ENCODE results near the gene HNRNPM.
"Not testable (repeated sequence)": the region's sequence is repeated elsewhere in the genome, so short reads cannot be mapped to it uniquely, and the experiment has no call there.

HNRNPM gene

GRCh38 chr19:8513036-8513686 is 68.4 kb downstream of the HNRNPM start:
- Histone ChIP-seq H3K18ac (ENCODE audit: low read length) (peak overlapping the region; percentile 82), H3K27ac (replicated peaks; ENCODE audit: low read length) (peak overlapping the region; percentile 84), H3K4me1 (ENCODE audit: control insufficient read depth in 2 of 2, insufficient read depth in 1 of 2, low read depth in 1 of 2, low read length in 2 of 2) (peaks cover 4 to 7% of the 10 kb centered on the region in 2 donors), H2BK15ac (ENCODE audit: low read length) (no peak overlapping the region), H2BK12ac (ENCODE audit: low read length) (no peak overlapping the region), H3K36me3 (replicated peaks in 1 of 2; ENCODE audit: control insufficient read depth in 2 of 2, insufficient read depth in 2 of 2, low read length in 2 of 2) (peaks cover 4 to 23% of the 10 kb centered on the region in 2 donors), H3K4me3 (ENCODE audit: low read length in 2 of 2) (peak overlapping the region; percentile 73 to 84), H3K4ac (ENCODE audit: low read length) (peak overlapping the region; percentile 79), H2AFZ (ENCODE audit: low read length) (peak overlapping the region; percentile 98), H4K91ac (ENCODE audit: low read depth, low read length, poor library complexity) (no peak overlapping the region), H3K9ac (ENCODE audit: low read depth, low read length, poor library complexity) (peak overlapping the region; percentile 80), H3K79me1 (ENCODE audit: low read depth, low read length) (peaks cover 10% of the 10 kb centered on the region), H2BK5ac (ENCODE audit: low read length) (no peak overlapping the region), H2BK120ac (ENCODE audit: low read depth, low read length) (no peak overlapping the region), H3K9me3 (replicated peaks in 1 of 2; ENCODE audit: control insufficient read depth in 2 of 2, insufficient read depth in 1 of 2, low read depth in 1 of 2, low read length in 2 of 2) (no peaks in the 10 kb centered on the region), H3K27me3 (ENCODE audit: control insufficient read depth in 3 of 3, insufficient read depth in 3 of 3, low read depth in 1 of 3, low read length in 3 of 3) (peaks cover 0 to 3% (median 0%) of the 10 kb centered on the region in 3 experiments), H4K8ac (ENCODE audit: low read depth, low read length) (peak overlapping the region; percentile 43), H3K4me2 (ENCODE audit: insufficient read depth, low read length, poor library complexity, severe bottlenecking) (peak overlapping the region; percentile 53), H2AK5ac (ENCODE audit: low read depth, low read length) (peak overlapping the region; percentile 80), H3K14ac (ENCODE audit: low read length) (peak overlapping the region; percentile 21), H3K23ac (ENCODE audit: low read depth, low read length, poor library complexity) (peak overlapping the region; percentile 71)
- no peak for DNase-seq (ENCODE audit: low spot score)
- no CpG with 5 or more reads among the region's 19 CpGs for WGBS, 2 donors (ENCODE audit: extremely low coverage in 2 of 2, insufficient read length in 2 of 2, insufficient replicate concordance in 1 of 2)

GRCh38 chr19:8513687-8514504 is 69.1 kb downstream of the HNRNPM start, which contains the start of gene ZNF414:
Gene ZNF414, minus strand, starts transcription at chr19:8514167. Its CDS starts 121 bp downstream, at chr19:8514046.
- peak within 1 kb of the TSS; percentile 92 for H2BK5ac ChIP-seq (ENCODE audit: low read length)
- H2AFZ ChIP-seq (ENCODE audit: low read length): peak within 1 kb of the TSS; percentile 98
- H3K36me3 ChIP-seq (replicated peaks in 1 of 2; ENCODE audit: control insufficient read depth in 2 of 2, insufficient read depth in 2 of 2, low read length in 2 of 2): peaks cover 4 to 23% of the 10 kb centered on the region in 2 donors
- H3K27ac ChIP-seq (replicated peaks; ENCODE audit: low read length): peak within 1 kb of the TSS; percentile 84
- H2BK120ac ChIP-seq (ENCODE audit: low read depth, low read length): no peak within 1 kb of the TSS
- peak within 1 kb of the TSS; percentile 97 for H3K9ac ChIP-seq (ENCODE audit: low read depth, low read length, poor library complexity)
- H2BK12ac ChIP-seq (ENCODE audit: low read length): no peak within 1 kb of the TSS
- H3K9me3 ChIP-seq (replicated peaks in 1 of 2; ENCODE audit: control insufficient read depth in 2 of 2, insufficient read depth in 1 of 2, low read depth in 1 of 2, low read length in 2 of 2): no peaks in the 10 kb centered on the region
- peak within 1 kb of the TSS; percentile 100 for H3K18ac ChIP-seq (ENCODE audit: low read length)
- H3K27me3 ChIP-seq (ENCODE audit: control insufficient read depth in 3 of 3, insufficient read depth in 3 of 3, low read depth in 1 of 3, low read length in 3 of 3): peaks cover 0 to 3% (median 0%) of the 10 kb centered on the region in 3 experiments
- peaks cover 10% of the 10 kb centered on the region for H3K79me1 ChIP-seq (ENCODE audit: low read depth, low read length)
- peak within 1 kb of the TSS; percentile 97 for H3K23ac ChIP-seq (ENCODE audit: low read depth, low read length, poor library complexity)
- peak within 1 kb of the TSS; percentile 53 for H3K4me2 ChIP-seq (ENCODE audit: insufficient read depth, low read length, poor library complexity, severe bottlenecking)
- H3K4me1 ChIP-seq (ENCODE audit: control insufficient read depth in 2 of 2, insufficient read depth in 1 of 2, low read depth in 1 of 2, low read length in 2 of 2): peaks cover 4 to 7% of the 10 kb centered on the region in 2 donors
- H4K91ac ChIP-seq (ENCODE audit: low read depth, low read length, poor library complexity): peak within 1 kb of the TSS; percentile 93
- DNase-seq (ENCODE audit: low spot score): peak; percentile 97
- peak within 1 kb of the TSS; percentile 80 for H2AK5ac ChIP-seq (ENCODE audit: low read depth, low read length)
- peak within 1 kb of the TSS; percentile 84 to 96 for H3K4me3 ChIP-seq (ENCODE audit: low read length in 2 of 2)
- H2BK15ac ChIP-seq (ENCODE audit: low read length): peak within 1 kb of the TSS; percentile 45
- WGBS, 2 donors (ENCODE audit: extremely low coverage in 2 of 2, insufficient read length in 2 of 2, insufficient replicate concordance in 1 of 2): no CpG with 5 or more reads among the region's 70 CpGs
- peak within 1 kb of the TSS; percentile 79 for H3K4ac ChIP-seq (ENCODE audit: low read length)
- H4K8ac ChIP-seq (ENCODE audit: low read depth, low read length): peak within 1 kb of the TSS; percentile 43
- peak within 1 kb of the TSS; percentile 91 for H3K14ac ChIP-seq (ENCODE audit: low read length)

GRCh38 chr19:8514505-8515009 is 69.8 kb downstream of the HNRNPM start:
- Histone ChIP-seq H3K36me3 (replicated peaks in 1 of 2; ENCODE audit: control insufficient read depth in 2 of 2, insufficient read depth in 2 of 2, low read length in 2 of 2) (peaks cover 4 to 21% of the 10 kb centered on the region in 2 donors), H3K27ac (replicated peaks; ENCODE audit: low read length) (peak overlapping the region; percentile 84), H3K23ac (ENCODE audit: low read depth, low read length, poor library complexity) (peak overlapping the region; percentile 97), H3K4me2 (ENCODE audit: insufficient read depth, low read length, poor library complexity, severe bottlenecking) (peak overlapping the region; percentile 34), H2AFZ (ENCODE audit: low read length) (peak overlapping the region; percentile 98), H3K79me1 (ENCODE audit: low read depth, low read length) (peaks cover 10% of the 10 kb centered on the region), H3K9ac (ENCODE audit: low read depth, low read length, poor library complexity) (peak overlapping the region; percentile 60), H3K4me3 (ENCODE audit: low read length in 2 of 2) (peak overlapping the region; percentile 34 to 84), H2BK15ac (ENCODE audit: low read length) (peak overlapping the region; percentile 25)
- not testable (repeated sequence) for H2AK5ac ChIP-seq (ENCODE audit: low read depth, low read length); H4K91ac ChIP-seq (ENCODE audit: low read depth, low read length, poor library complexity); H3K4ac ChIP-seq (ENCODE audit: low read length); H3K14ac ChIP-seq (ENCODE audit: low read length); DNase-seq (ENCODE audit: low spot score); H3K27me3 ChIP-seq (ENCODE audit: control insufficient read depth in 3 of 3, insufficient read depth in 3 of 3, low read depth in 1 of 3, low read length in 3 of 3); H3K18ac ChIP-seq (ENCODE audit: low read length); H2BK12ac ChIP-seq (ENCODE audit: low read length); H2BK5ac ChIP-seq (ENCODE audit: low read length); H4K8ac ChIP-seq (ENCODE audit: low read depth, low read length); H2BK120ac ChIP-seq (ENCODE audit: low read depth, low read length); H3K9me3 ChIP-seq (replicated peaks in 1 of 2; ENCODE audit: control insufficient read depth in 2 of 2, insufficient read depth in 1 of 2, low read depth in 1 of 2, low read length in 2 of 2); H3K4me1 ChIP-seq (ENCODE audit: control insufficient read depth in 2 of 2, insufficient read depth in 1 of 2, low read depth in 1 of 2, low read length in 2 of 2)
- WGBS, 2 donors (ENCODE audit: extremely low coverage in 2 of 2, insufficient read length in 2 of 2, insufficient replicate concordance in 1 of 2): no CpG with 5 or more reads among the region's 21 CpGs

All from neuronal stem cell (in vitro differentiated cells).